HG03571 (cell line): ENCODE results near the gene KLHL21.
"Not testable (repeated sequence)": the region's sequence is repeated elsewhere in the genome, so short reads cannot be mapped to it uniquely, and the experiment has no call there.

Experiments used
- ATAC-seq: cut with Tn5 transposase; IDR thresholded peaks from one replicate; pipeline ENCODE4 v1.9.1; 2021; ENCODE audit not compliant: unreplicated experiment

KLHL21 gene

GRCh38 chr1:6600410-6601048 lies 2.1 kb downstream of the KLHL21 start:
- ATAC-seq = no peak

- ATAC-seq = not testable (repeated sequence)
Measured at GRCh38 chr1:6599991-6600390, 2.7 kb downstream of the KLHL21 start.

GRCh38 chr1:6599141-6599975 lies 3.3 kb downstream of the KLHL21 start:
- ATAC-seq = no peak

- no peak for ATAC-seq
Measured at GRCh38 chr1:6597777-6598131, 4.9 kb downstream of the KLHL21 start.

- ATAC-seq = no peak
Measured at GRCh38 chr1:6596886-6597776, 5.5 kb downstream of the KLHL21 start.

- ATAC-seq = no peak
Measured at GRCh38 chr1:6596351-6596750, 6.3 kb downstream of the KLHL21 start.

- no peak for ATAC-seq
Measured at GRCh38 chr1:6594977-6595740, 7.5 kb downstream of the KLHL21 start.

GRCh38 chr1:6593810-6594209 lies 8.9 kb downstream of the KLHL21 start:
- no peak for ATAC-seq

GRCh38 chr1:6592865-6593593 lies 9.6 kb downstream of the KLHL21 start:
- ATAC-seq = no peak

- ATAC-seq = no peak
Measured at GRCh38 chr1:6592441-6592840, 10.2 kb downstream of the KLHL21 start.

- no peak for ATAC-seq
Measured at GRCh38 chr1:6591644-6592043, 11.0 kb downstream of the KLHL21 start.

- ATAC-seq = no peak
Measured at GRCh38 chr1:6591222-6591621, 11.4 kb downstream of the KLHL21 start.

GRCh38 chr1:6590046-6590445 lies 12.6 kb downstream of the KLHL21 start:
- ATAC-seq = no peak

GRCh38 chr1:6588893-6589520 lies 13.7 kb downstream of the KLHL21 start:
- ATAC-seq = no peak

- no peak for ATAC-seq
Measured at GRCh38 chr1:6588128-6588892, 14.4 kb downstream of the KLHL21 start.

GRCh38 chr1:6587261-6588005 lies 15.2 kb downstream of the KLHL21 start:
- ATAC-seq = no peak

- no peak for ATAC-seq
Measured at GRCh38 chr1:6586404-6586816, 16.3 kb downstream of the KLHL21 start.

- no peak for ATAC-seq
Measured at GRCh38 chr1:6585841-6586240, 16.8 kb downstream of the KLHL21 start.
